ENCODE measurements around the gene CARMIL1. TPM values are rescaled to one million over a fixed set of nuclear protein-coding genes. Genes with fewer than 3 reads are reported as not detected.

Gene CARMIL1
- total RNA-seq, 2 donors from 2014 or later, result 28.7 to 31.6 TPM

DNA sequence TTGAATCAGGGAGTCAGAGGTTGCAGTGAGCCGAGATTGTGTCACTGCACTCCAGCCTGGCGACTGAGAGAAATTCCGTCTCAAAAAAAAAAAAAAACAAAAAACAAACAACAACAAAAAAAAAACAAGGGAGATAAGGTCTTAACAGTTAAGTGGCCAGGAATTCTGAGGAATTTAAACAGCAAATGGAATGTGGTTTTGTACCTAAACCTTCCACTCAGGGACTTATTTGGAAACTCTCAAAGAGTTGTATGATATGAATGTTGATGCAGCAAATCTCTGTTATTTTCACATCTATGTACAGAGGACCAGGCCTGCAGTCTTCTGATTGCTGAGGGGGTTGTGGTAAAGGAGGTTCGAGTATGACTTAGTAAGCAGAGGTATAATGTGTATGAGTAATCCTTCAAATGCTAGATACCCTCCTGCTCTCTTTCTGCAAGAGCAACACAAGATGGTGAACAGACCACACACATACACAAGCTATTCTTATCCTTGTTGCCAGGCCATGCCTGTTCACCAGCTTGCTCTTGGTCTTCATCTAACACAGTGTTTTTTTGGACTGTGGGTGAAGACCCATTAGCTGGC, 197.9 kb downstream of the CARMIL1 start:
- Histone ChIP-seq H3K4me3 (ENCODE audit: low read length) (no peak overlapping the region), H3K4me1 (ENCODE audit: control insufficient read depth, insufficient read depth, low read length) (no peaks in the 10 kb centered on the region), H3K9me3 (ENCODE audit: control insufficient read depth, low read length) (no peaks in the 10 kb centered on the region), H3K27ac (ENCODE audit: low read depth, low read length) (no peak overlapping the region), H3K9ac (ENCODE audit: extremely low read depth, low read length, poor library complexity, severe bottlenecking) (no peak overlapping the region), H3K36me3 (ENCODE audit: control insufficient read depth, insufficient read depth, low read length) (peaks cover 10% of the 10 kb centered on the region), H3K27me3 (ENCODE audit: control insufficient read depth, insufficient read depth, low read length, poor library complexity, severe bottlenecking) (no peaks in the 10 kb centered on the region)
- Mint-ChIP-seq H3K36me3 (ENCODE audit: low read depth) (peaks cover 54% of the 10 kb centered on the region), H3K9me3 (no peaks in the 10 kb centered on the region), H3K27ac (peak overlapping the region; percentile 33), H3K4me1 (peaks cover 16% of the 10 kb centered on the region), H3K27me3 (ENCODE audit: insufficient read depth) (no peaks in the 10 kb centered on the region), H3K4me3 (no peak overlapping the region)
- no peak for DNase-seq
- 88 to 100% methylated on average over 1 to 2 of the region's 4 CpGs for WGBS, 2 experiments (ENCODE audit: insufficient coverage in 1 of 2, insufficient read length in 1 of 2)
- TF ChIP-seq, protein P1, sequence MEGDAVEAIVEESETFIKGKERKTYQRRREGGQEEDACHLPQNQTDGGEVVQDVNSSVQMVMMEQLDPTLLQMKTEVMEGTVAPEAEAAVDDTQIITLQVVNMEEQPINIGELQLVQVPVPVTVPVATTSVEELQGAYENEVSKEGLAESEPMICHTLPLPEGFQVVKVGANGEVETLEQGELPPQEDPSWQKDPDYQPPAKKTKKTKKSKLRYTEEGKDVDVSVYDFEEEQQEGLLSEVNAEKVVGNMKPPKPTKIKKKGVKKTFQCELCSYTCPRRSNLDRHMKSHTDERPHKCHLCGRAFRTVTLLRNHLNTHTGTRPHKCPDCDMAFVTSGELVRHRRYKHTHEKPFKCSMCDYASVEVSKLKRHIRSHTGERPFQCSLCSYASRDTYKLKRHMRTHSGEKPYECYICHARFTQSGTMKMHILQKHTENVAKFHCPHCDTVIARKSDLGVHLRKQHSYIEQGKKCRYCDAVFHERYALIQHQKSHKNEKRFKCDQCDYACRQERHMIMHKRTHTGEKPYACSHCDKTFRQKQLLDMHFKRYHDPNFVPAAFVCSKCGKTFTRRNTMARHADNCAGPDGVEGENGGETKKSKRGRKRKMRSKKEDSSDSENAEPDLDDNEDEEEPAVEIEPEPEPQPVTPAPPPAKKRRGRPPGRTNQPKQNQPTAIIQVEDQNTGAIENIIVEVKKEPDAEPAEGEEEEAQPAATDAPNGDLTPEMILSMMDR (conservative IDR thresholded peaks at IDR 0.05), result no peak

DNA sequence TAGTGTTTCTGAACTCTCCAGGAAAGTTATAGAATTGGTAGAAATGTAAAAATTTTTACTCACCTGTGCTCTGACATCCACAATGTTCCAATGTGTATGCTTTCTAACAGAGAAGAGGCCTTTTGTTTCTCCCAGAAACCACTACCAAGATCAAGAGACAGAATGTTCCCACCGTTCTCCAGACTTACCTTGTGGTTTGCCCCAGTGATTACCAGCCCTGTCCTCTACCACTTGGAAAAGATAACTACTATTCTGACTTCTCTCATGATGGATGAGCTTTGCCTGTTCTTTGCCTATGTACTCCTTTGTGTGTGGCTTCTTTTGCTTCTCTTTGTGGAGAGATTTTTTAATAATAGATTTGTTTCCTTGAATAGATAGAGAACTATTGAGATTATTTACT, 199.8 kb downstream of the CARMIL1 start:
- Histone ChIP-seq H3K27me3 (ENCODE audit: control insufficient read depth, insufficient read depth, low read length, poor library complexity, severe bottlenecking) (no peaks in the 10 kb centered on the region), H3K4me3 (ENCODE audit: low read length) (no peak overlapping the region), H3K4me1 (ENCODE audit: control insufficient read depth, insufficient read depth, low read length) (no peaks in the 10 kb centered on the region), H3K9ac (ENCODE audit: extremely low read depth, low read length, poor library complexity, severe bottlenecking) (no peak overlapping the region), H3K27ac (ENCODE audit: low read depth, low read length) (no peak overlapping the region), H3K9me3 (ENCODE audit: control insufficient read depth, low read length) (no peaks in the 10 kb centered on the region), H3K36me3 (ENCODE audit: control insufficient read depth, insufficient read depth, low read length) (peaks cover 8% of the 10 kb centered on the region)
- no peak overlapping the region for H3K27ac Mint-ChIP-seq
- peaks cover 50% of the 10 kb centered on the region for H3K36me3 Mint-ChIP-seq (ENCODE audit: low read depth)
- no peaks in the 10 kb centered on the region for H3K27me3 Mint-ChIP-seq (ENCODE audit: insufficient read depth)
- 84% methylated on average over 1 of the region's 1 CpG; no CpG with 5 or more reads in 1 of the 2 experiments for WGBS, 2 experiments (ENCODE audit: insufficient coverage in 1 of 2, insufficient read length in 1 of 2)
- TF ChIP-seq, protein P1 (conservative IDR thresholded peaks at IDR 0.05), result no peak
- DNase-seq, result no peak
- H3K4me3 Mint-ChIP-seq, result no peak overlapping the region
- no peaks in the 10 kb centered on the region for H3K9me3 Mint-ChIP-seq
- H3K4me1 Mint-ChIP-seq, result peaks cover 16% of the 10 kb centered on the region

DNA sequence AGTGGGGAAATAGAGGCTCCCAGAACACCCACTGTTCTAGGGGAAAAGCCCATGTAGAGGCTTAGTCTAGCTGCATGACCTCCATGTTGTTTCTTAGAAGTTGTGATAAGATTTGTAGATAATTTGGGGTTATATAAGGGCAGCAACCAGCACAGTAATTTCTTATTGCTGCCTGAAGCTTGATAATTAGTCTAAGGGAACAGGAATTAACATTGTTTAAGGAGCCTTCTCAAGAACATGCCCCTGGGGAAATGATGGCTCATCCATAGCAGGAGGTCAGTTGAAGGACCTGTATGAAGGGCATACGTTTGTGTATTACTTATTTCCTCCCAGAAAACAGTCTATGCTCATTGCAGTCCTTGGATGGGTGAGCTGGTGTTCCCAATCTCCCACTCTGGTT, 202.1 kb downstream of the CARMIL1 start:
- H3K9me3 ChIP-seq (ENCODE audit: control insufficient read depth, low read length), result no peaks in the 10 kb centered on the region
- Mint-ChIP-seq H3K27ac (no peak overlapping the region), H3K36me3 (ENCODE audit: low read depth) (peaks cover 36% of the 10 kb centered on the region), H3K9me3 (no peaks in the 10 kb centered on the region), H3K4me1 (peaks cover 21% of the 10 kb centered on the region), H3K4me3 (no peak overlapping the region), H3K27me3 (ENCODE audit: insufficient read depth) (no peaks in the 10 kb centered on the region)
- peaks cover 4% of the 10 kb centered on the region for H3K36me3 ChIP-seq (ENCODE audit: control insufficient read depth, insufficient read depth, low read length)
- H3K27me3 ChIP-seq (ENCODE audit: control insufficient read depth, insufficient read depth, low read length, poor library complexity, severe bottlenecking), result no peaks in the 10 kb centered on the region
- no peak for DNase-seq
- no peaks in the 10 kb centered on the region for H3K4me1 ChIP-seq (ENCODE audit: control insufficient read depth, insufficient read depth, low read length)
- no peak overlapping the region for H3K9ac ChIP-seq (ENCODE audit: extremely low read depth, low read length, poor library complexity, severe bottlenecking)
- no peak overlapping the region for H3K4me3 ChIP-seq (ENCODE audit: low read length)
- 100% methylated on average over 1 of the region's 1 CpG; no CpG with 5 or more reads in 1 of the 2 experiments for WGBS, 2 experiments (ENCODE audit: insufficient coverage in 1 of 2, insufficient read length in 1 of 2)
- H3K27ac ChIP-seq (ENCODE audit: low read depth, low read length), result no peak overlapping the region
- TF ChIP-seq, protein P1 (conservative IDR thresholded peaks at IDR 0.05), result no peak

All from endodermal cell (in vitro differentiated cells).